Sigmoid colon (tissue), 3 donors: ENCODE data around the gene LDLRAD4.

Experiments
- CTCF ChIP-seq, 4 experiments: fragments of 450-650 bp in 3 of 4; fragments of 200-600 bp in 1 of 4; IDR thresholded peaks; one replicate each; pipeline ENCODE4 v1.5.1; 2016 to 2019; ENCODE audit warnings: antibody characterized with exemption in 4 of 4, mild to moderate bottlenecking in 3 of 4, moderate library complexity in 2 of 4
- POLR2A ChIP-seq, 2 donors: fragments of 450-650 bp; IDR thresholded peaks; one replicate each; pipeline ENCODE4 v1.6.1; 2016; ENCODE audit warnings: antibody characterized with exemption in 2 of 2, mild to moderate bottlenecking in 2 of 2, moderate library complexity in 2 of 2

GRCh38 chr18:13465124-13465446 is 246.5 kb downstream of the LDLRAD4 start:
- TF ChIP-seq CTCF (IDR thresholded peaks at IDR 0.05) (no peak), POLR2A (IDR thresholded peaks at IDR 0.05) (no peak)
